WERI-Rb-1 (cell line): ENCODE measurements around the gene DGCR8.

ENCODE experiments used
- DNase-seq: peaks from one replicate; pipeline ENCODE4 v3.0.0-alpha.2; 2020
- H3K27ac ChIP-seq: fragments of 250-450 bp; sonication (Bioruptor Pico); 2 replicates; pipeline ENCODE4 v1.5.1; 2020; ENCODE audit warnings: mild to moderate bottlenecking, moderate library complexity
- H3K27me3 ChIP-seq: fragments of 250-450 bp; sonication (Bioruptor Pico); 2 replicates; pipeline ENCODE4 v1.5.1; 2021; ENCODE audit warnings: mild to moderate bottlenecking, low read depth, moderate library complexity; ENCODE audit not compliant: insufficient read depth, severe bottlenecking
- H3K36me3 ChIP-seq: fragments of 250-450 bp; sonication (Bioruptor Pico); 2 replicates; pipeline ENCODE4 v1.5.1; 2020; ENCODE audit warnings: mild to moderate bottlenecking, moderate library complexity
- H3K4me3 ChIP-seq: 2 replicates; pipeline ENCODE4 v1.5.1; 2011; ENCODE audit warnings: low read depth, mild to moderate bottlenecking, control low read depth, low read length
- H3K9me3 ChIP-seq: fragments of 250-450 bp; sonication (Bioruptor Pico); 2 replicates; pipeline ENCODE4 v1.5.1; 2021; ENCODE audit warnings: mild to moderate bottlenecking, moderate library complexity; ENCODE audit not compliant: severe bottlenecking
- TF ChIP-seq, protein P1 (sequence below): IDR thresholded peaks from 2 replicates; pipeline ENCODE4 v1.5.1; 2011; ENCODE audit warnings: low read depth, mild to moderate bottlenecking, control low read depth, inconsistent platforms, low read length

The DGCR8 gene

DNA sequence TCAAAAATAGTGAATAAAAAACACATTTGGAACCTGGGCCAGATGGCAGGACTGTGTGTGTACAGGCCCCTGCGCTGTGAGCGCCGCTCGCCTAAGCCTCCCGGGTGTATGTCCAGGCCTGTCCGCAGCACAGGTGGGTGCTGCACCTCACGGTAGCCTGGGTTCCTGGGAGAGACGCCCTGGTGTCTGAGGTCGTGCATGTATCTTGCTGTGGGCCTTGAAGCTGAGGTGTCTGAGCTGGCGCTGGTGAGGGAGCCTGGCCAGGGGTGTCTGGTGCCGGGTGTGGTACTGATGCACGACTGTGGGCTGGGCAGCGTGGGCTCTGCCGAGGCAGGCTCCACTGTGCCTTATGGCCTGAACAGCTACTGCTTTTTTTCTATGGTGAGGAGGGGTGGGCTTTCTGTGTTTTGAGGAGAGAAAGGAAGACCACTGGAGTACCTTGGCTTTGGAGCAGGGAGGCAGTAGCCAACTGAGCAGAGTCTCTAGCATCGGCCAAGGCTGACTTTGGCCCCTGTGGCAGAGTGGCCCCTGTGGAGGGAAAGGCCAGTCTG, 47.4 kb downstream of the DGCR8 start:
- TF ChIP-seq, protein P1, sequence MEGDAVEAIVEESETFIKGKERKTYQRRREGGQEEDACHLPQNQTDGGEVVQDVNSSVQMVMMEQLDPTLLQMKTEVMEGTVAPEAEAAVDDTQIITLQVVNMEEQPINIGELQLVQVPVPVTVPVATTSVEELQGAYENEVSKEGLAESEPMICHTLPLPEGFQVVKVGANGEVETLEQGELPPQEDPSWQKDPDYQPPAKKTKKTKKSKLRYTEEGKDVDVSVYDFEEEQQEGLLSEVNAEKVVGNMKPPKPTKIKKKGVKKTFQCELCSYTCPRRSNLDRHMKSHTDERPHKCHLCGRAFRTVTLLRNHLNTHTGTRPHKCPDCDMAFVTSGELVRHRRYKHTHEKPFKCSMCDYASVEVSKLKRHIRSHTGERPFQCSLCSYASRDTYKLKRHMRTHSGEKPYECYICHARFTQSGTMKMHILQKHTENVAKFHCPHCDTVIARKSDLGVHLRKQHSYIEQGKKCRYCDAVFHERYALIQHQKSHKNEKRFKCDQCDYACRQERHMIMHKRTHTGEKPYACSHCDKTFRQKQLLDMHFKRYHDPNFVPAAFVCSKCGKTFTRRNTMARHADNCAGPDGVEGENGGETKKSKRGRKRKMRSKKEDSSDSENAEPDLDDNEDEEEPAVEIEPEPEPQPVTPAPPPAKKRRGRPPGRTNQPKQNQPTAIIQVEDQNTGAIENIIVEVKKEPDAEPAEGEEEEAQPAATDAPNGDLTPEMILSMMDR: no peak
- Histone ChIP-seq H3K27ac (peak overlapping the region; percentile 59), H3K4me3 (no peak overlapping the region), H3K36me3 (peaks cover 50% of the 10 kb centered on the region), H3K27me3 (no peaks in the 10 kb centered on the region), H3K9me3 (no peaks in the 10 kb centered on the region)
- peak; percentile 44 for DNase-seq

DNA sequence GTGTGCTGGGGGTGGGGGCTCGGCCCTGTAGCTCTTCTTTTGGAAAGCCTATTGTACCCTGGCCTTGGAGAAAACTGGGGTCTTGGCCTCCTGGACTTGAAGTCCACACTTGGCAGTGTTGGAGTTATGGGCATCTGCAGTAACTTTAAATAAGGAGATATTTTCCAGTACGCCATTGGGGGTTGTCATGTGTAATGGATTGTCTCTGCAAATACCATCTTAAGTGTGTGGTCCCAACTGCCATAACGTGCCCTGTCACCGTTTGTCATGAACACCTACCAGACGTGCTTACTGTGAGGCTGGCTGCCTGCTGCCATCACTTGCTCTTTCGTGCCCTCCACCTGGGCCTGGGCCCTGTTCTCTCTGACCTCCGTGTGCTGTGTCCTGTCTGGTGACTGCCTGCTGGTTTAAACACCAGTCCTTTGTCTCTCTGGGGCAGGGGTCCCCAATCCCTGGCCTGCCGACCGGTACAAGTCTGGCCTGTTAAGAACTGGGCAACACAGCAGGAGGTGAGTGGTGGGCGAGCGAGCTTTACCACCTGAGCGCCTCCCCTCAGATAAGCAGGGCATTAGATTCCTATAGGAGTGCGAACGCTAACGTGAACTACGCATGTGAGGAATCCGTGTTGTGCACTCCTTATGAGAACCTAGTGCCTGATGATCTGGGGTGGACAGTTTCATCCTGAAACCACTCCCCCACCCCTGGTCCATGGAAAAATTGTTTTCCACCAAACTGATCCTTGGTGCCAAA, 48.0 kb downstream of the DGCR8 start:
- H3K9me3 ChIP-seq: no peaks in the 10 kb centered on the region
- H3K27me3 ChIP-seq: no peaks in the 10 kb centered on the region
- no peak overlapping the region for H3K4me3 ChIP-seq
- no peak for DNase-seq
- TF ChIP-seq, protein P1: no peak
- peak overlapping the region; percentile 59 for H3K27ac ChIP-seq
- peaks cover 49% of the 10 kb centered on the region for H3K36me3 ChIP-seq

DNA sequence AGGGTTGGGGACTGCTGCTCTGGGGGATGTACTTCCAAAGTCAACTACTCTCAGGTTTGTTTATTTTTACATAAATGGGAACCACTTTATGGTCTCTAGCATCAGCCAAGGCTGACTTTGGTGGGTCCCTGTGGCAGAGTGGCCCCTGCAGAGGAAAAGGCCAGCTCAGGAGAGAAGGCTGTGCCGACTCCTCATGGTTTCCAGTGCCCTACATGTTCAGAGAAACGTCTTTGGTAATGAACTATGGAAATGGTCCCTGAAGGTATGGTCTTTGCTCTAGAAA, 48.5 kb downstream of the DGCR8 start:
- H3K4me3 ChIP-seq: no peak overlapping the region
- no peak for DNase-seq
- H3K9me3 ChIP-seq: no peaks in the 10 kb centered on the region
- peak overlapping the region; percentile 30; the same call in 1 of the 2 replicates for H3K27ac ChIP-seq
- TF ChIP-seq, protein P1: no peak
- H3K27me3 ChIP-seq: no peaks in the 10 kb centered on the region
- peaks cover 46% of the 10 kb centered on the region for H3K36me3 ChIP-seq

DNA sequence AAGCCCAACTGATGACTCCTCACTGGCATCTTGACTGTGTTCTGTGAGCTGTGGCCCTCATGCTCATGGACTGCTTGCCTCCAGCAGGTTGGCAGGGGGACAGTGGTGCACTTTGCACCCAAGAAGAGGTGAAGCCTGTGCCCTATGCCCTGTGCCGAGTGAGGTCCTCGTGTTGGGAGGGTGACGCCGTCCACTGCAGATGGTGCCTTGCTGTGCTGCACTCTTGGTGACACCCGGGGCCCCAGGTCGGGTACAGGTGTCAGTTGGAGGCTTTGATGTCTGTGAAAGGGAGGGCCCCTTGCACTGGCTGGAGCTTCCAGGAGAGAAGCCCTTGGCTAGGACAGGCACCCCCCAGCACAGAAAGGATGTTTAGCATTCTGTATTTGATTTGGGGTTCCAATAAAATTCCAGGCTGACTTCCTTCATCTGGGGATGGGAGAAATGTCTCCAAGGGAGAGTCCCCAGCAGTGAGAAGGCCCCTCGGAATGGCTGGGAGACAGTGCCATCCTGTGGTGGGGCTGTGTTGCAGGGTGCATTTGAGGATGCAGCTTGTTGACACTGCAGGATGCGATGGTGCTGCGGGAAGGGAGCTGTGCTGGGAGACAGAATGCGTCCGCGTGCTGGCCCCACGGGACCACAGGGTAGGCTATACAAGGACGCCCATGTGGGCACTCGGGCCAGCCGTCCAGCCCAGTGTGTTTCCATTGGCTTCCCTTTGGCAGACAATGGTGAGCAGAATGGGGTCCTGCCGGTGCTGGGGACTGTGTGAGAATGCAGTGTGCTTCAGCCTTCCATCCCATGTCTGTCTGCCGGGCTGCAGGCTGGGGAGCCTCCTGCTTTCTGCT, 49.1 kb downstream of the DGCR8 start:
- Histone ChIP-seq H3K27me3 (no peaks in the 10 kb centered on the region), H3K9me3 (no peaks in the 10 kb centered on the region), H3K27ac (peak overlapping the region; percentile 30; the same call in 1 of the 2 replicates), H3K4me3 (no peak overlapping the region), H3K36me3 (peaks cover 41% of the 10 kb centered on the region)
- DNase-seq: peak; percentile 68
- TF ChIP-seq, protein P1: peak; percentile 79

DNA sequence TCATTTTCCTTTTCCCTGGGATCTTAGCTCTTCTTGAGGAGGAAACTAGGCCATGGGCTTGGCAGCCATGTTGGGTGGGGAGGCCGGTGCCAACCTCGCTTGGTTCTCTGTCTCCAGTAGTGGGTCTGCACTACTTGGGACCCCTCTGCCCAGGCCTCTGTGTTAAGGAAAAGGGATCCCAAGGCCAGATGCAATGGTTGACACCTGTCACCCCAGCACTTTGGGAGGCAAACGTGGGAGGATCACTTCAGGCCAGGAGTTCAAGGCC, 49.6 kb downstream of the DGCR8 start:
- Histone ChIP-seq H3K27ac (no peak overlapping the region), H3K4me3 (no peak overlapping the region), H3K36me3 (peaks cover 35% of the 10 kb centered on the region), H3K9me3 (no peaks in the 10 kb centered on the region), H3K27me3 (no peaks in the 10 kb centered on the region)
- no peak for DNase-seq
- TF ChIP-seq, protein P1: no peak
